HG03175 (cell line): ENCODE measurements around the gene LGR6.
A peak's percentile ranks its signal among the peaks of the same experiment; 100 is the strongest.
"Not testable (repeated sequence)": the region's sequence is repeated elsewhere in the genome, so short reads cannot be mapped to it uniquely, and the experiment has no call there.

Experiments
- ATAC-seq: cut with Tn5 transposase; IDR thresholded peaks from one replicate; pipeline ENCODE4 v1.9.1; 2021; ENCODE audit warnings: mild to moderate bottlenecking, moderate library complexity; ENCODE audit not compliant: unreplicated experiment

Gene LGR6

DNA sequence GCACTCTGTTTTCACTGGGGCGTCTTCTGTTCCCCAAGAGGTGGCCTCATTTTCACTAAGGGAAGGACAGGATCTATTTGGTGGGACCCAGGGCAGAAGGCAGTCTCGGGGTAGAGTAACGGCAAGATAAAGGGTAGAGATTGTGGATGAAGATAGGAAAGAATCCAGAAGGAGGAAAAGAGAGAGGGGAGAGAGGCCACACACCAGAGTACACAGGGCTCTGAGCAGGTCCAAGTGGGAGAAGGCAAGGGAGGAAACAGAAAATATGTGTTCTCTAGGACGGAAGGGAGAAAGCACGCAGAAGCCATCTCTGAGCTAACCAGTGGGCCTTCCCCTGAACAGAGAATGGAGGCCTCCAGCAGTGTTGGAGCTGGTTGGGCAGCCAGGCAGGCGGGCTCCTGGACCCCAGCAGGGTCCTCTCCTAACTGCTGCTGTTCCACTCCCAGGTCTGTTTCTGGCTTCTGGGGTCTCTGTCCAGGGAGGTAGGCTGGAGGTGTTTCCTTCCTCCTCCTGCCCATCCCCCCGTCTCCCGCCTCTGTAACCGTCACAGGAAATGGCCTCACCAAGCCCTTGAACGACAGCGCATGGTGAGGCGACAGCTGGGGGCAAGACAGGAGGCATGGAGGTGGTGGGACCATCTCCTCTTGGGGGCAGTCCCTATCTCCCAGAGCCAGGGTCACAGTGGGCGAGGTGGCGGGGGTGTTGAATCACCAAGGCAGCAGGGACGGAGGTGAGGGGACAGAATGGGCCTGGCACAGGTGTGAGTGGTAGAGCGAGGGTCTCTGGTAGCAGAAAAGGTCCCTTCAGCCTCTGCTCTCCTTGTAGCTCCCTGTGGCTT, 33.8 kb upstream of the LGR6 start:
- no peak for ATAC-seq

DNA sequence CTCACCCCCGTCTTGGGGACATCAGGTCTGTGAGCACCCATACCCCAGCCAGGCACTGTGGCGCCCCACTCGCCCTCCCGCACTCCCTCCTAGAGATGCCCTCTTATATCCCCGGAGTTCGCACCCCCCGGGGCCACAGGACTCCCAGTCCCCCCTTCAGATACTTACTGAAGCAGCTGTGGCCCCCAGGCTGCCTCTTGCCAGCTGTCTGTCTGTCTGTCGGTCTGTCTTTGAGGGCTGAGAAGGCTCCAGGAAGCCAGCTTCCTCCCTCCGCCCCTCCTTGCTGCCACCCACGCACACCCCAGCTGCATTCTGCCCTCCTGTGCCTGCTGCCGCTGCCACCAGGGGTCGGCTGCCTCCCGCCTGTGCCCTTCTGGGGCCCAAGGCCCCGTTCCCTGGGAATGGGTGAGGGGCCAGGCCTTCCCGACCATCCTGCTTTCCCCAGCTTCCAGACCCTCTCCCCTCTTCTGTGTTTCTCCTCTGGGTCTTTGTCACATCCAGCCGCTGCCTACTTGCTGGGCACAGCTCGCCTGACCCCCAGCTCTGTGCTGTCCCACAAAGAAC, 33.1 kb upstream of the LGR6 start, which contains the start of gene PTPN7:
Gene PTPN7, minus strand, starts transcription at position 226 of the 564 bp plus-strand sequence. CDS start 1,200 bp downstream, outside the sequence.
- peak; percentile 54 for ATAC-seq

DNA sequence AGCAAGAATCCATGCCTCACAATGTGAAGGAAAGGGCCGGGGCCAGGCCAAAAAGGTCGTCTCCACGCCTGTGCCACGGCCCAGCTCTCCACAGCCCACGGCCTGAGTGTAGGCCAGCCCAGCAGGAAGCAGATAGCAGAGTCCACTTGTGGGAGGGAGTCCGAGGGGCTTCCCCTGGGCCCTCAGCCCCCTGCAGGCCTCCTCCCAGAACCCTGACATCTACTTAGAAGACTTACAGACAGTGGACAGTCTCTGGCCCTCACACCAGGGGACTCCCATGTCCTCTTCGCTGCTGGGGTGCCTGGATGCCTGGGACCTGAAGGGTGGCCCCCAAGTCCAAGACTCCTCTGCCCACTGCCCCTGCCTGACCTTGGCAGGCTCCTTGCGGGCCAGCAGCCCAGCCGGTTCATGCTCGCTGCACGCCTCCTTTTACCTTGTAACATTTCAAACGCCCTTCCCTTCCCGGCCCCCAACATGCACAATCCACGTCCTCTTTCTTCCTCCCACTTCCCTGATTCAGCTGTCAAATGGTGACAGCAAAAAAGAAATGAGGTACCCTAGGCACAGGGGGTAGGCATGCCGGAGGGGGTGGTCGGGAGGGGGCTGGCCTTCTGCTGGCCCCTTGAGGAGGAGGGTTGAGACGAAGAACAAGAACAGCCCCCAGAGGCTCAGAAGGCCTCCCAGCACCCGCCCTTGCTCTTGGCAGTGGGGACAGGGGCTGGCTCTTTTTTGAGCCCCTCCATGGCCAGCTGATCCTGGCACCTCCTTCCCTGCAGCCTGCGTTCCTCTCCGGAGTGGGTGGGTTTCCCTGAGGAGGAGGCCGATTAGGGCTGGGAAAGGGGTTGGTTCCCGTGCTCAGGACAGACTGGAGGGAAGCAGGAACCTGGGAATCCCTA, 32.2 kb upstream of the LGR6 start:
- ATAC-seq: no peak

DNA sequence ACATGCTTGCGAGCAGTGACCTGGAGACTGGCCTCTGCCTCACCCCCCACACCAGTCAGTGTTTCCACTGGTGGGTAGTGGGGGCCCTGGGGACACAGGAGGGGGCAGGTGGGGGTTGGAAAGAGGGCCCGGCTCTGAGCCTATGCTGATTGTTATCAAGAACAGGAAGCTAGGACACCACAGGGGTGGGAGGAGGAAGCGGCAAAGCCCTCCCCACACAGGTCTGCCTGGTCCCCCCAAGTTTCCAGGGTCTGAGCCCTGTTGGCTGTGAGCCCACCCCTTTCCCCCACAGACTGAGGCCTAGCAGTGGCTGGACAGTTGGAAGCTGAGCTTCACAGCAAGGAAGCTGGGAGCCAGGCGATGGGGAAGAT, 31.6 kb upstream of the LGR6 start:
- ATAC-seq: no peak

DNA sequence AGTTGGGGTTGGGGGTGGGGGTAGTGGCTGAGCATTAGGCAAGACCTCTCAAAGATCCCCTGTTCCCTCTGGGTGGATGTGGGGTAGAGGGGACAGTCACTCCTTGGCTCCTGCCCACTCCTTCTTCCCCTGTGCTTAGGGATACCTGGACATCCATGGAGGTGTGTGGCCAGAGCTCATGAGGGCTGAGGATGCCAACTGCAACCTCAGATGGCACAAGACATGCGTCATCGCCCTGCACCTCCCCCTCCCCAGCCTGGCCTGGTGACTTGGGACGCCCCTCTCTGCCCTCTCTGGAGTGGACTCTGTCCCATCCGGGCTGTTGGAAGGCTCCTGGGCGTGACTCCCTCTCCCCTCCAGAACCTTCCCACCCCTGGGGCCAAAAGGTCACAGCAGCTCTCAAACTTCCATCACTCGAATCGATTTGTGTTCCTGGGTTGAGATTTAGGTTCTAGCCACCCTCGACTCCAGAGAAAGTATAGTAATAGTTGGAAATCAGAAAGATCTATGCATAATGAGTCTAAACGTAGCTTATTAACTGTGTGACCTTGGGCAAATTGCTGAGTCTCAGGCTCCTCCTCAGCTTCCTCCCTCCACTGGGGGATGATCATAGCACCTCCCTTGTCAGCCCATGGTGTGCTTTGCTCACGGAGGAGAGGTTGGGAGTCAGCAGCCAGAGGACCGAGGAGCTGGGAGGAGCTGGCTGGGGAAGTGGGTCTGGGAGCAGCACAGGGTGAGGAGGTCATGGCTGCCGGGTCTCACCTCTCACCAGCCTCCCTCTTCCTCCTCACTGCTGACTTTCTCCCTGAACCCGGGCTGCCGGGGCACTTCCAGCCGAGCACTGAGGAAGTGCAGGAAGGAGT, 30.9 kb upstream of the LGR6 start:
- ATAC-seq: no peak

DNA sequence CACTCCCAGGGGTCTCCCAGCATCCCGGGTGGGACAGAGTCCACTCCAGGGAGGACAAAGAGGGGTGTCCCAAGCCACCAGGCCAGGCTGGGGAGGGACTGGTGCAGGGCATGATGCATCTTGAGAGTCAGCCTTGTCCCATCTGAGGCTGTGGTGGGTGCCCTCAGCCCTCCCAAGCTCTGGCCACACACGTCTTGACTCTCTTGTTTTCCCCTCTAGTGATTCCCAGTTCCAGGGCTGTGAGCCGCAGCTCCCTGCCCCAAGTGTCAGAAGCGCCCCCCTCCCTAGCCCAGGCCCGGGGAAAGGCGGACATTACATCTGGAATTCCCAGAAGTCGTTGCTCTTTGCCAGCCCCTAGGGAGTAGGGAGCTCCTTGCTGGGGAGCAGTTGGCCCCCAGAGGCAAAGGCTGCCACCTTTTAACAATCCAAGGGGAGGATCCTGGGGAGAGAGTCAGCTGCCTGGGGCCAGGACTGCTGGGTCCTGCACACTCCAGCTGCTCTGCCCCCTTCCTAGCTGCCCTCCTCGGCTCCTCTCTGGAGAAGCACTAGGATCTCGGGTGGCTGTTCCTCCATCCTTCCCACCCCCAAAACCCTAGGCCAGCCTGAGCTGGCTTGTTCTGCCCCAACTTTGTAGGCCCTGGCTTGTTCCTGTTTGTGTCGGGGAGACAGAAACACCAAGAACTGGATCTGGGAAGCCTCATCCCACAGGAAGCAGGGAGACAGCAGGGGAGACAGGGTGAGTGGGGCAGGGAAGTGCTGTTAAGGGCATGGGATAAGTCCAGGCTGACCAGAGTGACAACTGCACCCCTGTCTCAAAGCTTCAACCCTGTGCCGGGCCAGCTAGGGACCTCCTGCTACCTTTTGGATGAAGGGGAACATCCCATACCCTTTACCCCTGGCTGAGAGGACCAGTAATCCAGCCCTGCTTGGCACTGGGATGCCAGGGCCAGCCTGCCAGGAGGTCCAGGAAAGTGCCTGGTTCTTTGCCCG, 30.0 kb upstream of the LGR6 start:
- no peak for ATAC-seq

DNA sequence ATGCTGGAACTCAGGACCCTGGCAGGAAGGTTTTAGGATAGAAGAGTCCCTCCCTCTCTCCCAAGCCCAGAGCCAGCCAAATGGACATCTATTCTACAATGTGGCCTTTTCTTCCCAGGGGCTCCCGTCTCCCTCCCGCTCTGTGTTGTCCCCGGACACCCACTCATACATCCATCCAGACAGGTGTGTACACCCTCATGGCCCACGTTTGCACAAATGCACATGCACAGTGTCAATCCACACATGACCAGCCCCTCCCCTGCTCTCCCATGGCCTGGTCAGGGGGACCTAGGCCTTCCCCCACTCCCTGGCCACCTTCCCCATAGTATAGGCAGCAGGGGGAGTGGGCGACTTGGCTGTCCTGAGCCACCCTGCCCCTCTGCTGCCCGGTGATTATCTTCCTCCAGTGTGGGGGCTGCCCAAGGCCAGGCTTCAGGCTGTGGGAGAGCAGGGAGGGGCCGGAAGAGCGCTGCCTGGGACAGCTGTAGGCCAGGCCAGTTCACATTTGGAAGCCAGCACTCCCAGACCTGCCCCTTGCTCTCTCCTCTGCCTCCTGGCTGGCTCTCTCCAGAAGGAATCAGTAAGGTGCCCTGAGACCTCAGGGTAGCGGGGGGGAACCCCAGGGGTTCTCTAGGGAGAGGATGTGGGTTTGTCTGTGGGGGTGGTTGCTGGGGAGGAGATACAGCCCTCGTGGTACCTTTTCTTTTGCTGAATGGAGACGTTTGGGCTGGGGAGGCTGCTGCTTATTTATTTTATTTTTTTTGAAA, 29.1 kb upstream of the LGR6 start:
- peak; percentile 52 for ATAC-seq

DNA sequence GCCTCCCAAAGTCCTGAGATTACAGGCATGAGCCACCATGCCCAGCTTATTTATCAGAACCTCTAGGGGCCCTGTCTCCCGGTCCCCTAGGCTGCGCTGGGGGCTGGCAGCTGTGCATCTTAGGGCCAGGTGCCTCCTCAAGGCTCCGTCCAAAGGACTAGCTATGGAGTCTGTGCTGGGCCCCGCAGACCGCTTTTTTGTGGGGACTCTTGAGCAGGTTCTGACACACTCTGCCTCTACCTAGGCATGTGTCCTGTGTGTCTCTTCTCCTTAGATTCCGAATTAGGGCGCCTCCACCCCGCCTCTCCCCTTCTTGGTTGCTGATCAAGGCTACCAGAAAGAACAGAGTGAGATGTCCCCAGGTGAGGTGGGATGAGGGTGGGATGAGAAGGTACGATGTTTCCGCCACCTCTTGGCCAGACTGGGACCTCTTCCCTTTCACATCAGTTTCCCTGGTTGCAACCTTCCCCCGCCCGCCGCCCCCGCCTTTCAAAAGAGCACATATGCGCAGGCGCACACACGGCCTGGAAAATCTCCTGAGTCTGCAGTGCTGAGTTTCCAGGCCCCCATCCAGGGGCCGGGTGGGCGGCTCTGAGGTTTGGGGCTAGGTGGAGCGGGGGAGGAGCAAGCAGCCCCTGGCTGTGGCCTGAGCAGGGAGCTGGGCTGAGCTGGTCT, 28.2 kb upstream of the LGR6 start:
- no peak for ATAC-seq

DNA sequence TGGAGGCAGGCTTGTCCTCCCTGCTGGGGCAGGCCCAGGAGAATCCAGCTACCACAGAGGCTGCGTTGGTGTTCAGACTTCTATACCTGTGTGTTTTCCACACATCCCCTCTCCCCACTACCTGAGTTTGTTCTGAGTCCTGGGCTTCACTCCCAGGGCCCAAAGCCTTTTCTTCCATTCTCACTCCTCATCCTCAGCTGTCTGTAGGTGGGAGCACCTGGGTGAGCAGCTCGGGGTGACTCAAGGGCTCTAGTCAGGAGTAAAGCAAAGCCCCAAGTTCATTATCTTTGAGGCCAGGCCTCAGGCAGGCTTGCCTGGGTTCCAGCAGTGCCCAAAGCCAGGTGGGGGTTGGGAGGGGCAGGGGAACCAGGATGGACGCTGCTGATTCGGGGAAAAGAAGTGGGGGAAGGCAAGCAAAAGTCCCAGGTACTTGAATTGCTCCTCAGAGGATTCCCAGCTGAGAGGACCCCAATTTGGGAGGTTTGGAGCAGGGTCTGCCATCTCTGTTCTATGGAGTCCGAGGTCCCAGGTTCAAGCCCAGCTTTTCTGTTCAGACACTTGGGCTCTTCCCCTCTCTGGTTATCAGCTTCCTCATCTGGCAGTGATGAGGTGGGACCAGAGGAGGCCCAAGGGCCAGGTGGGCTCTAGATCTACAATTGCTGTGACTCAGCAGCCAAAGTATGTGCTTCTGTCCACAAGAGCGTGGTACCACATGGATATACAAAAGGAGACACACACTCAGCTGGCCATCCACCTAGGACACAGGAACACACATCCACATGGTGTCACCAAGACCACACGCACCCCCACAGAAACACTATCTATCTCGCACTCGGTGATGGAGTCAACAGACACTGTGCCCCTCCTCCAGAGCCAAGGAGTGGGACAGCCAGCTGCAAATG, 27.4 kb upstream of the LGR6 start:
- ATAC-seq: no peak

DNA sequence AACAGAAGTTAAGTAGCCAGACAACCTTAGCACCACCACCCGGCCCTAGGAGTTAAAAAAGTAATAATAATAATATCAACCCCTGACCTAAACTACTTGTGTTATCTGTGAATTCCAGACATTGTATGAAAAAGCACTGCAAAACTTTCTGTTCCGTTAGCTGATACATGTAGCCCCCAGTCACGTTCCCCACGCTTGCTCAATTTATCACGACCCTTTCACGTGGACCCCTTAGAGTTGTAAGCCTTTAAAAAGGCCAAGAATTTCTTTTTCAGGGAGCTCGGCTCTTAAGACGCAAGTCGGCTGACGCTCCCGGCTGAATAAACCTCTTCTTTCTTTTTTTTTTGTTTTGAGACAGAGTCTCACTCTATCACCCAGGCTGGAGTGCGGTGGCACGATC, 26.5 kb upstream of the LGR6 start:
- not testable (repeated sequence) for ATAC-seq

DNA sequence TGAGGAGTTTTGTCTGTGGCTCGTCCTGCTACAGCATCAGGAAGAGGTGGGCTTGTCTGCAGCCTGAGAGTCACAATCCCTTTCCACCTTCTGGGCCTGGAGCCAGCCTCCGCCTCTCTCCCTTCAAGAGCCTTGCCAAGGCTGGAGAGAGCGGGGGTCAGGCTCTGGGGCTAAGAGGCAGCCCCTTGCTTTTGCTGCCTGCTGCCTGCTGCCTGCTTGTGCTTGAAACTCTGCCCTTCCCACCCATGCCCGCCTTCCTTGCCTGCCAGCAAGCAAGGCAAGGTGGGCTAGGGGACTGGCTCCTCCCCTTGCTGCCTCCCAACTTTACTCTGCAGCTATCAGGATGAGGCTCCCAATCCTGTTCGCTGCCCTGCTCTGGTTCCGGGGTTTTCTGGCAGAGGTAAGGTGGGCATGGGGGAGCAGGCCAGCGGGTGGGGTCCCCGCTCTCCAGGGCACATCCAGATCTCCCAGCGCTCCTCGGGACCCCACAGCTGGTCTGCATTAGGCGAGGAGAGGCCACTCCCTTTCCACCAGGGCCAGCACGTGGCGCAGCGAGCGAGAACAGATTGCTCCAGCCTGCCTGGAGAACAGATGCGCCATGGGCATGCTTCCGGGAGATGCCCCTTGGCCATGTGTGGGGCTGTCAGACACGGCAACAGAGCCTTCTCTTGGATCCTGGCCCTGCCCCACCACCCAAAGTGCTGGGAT, 25.7 kb upstream of the LGR6 start:
- no peak for ATAC-seq

DNA sequence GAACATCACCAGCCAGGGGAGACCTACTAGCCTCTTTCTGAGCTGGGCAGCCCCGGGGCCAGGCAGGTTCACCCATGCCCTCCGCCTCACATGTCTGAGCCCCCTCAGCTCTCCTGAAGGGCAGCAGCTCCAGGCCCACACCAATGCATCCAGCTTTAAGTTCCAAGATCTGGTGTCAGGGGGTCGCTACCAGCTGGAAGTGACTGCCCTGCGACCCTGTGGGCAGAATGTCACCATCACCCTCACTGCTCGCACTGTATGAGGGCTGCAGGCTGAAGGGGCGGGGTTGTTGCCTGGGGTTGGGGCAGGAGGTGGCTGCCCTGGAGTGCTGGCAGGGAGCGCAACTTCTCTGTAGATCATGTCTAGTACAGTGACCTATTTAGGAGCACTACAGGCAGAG, 24.7 kb upstream of the LGR6 start:
- ATAC-seq: no peak

DNA sequence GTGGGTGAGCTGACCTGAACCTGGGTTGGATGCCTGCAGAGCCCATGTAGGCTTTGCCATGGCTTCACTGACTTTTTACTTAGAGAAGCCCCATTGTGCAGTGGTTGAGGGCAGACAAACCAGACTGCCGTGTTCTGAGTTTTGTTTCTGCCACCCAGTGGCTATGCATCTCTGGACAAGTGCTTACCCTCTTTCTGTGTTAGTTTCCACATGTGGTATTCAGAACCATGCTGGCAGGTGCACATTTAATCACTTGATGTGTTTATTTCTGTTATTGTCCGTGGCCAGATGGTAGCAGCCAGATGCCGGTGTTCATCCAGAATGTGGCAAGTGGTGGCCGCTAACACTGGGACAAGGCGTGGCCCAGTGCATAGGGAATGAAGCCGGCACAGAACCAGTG, 22.9 kb upstream of the LGR6 start:
- ATAC-seq: no peak

DNA sequence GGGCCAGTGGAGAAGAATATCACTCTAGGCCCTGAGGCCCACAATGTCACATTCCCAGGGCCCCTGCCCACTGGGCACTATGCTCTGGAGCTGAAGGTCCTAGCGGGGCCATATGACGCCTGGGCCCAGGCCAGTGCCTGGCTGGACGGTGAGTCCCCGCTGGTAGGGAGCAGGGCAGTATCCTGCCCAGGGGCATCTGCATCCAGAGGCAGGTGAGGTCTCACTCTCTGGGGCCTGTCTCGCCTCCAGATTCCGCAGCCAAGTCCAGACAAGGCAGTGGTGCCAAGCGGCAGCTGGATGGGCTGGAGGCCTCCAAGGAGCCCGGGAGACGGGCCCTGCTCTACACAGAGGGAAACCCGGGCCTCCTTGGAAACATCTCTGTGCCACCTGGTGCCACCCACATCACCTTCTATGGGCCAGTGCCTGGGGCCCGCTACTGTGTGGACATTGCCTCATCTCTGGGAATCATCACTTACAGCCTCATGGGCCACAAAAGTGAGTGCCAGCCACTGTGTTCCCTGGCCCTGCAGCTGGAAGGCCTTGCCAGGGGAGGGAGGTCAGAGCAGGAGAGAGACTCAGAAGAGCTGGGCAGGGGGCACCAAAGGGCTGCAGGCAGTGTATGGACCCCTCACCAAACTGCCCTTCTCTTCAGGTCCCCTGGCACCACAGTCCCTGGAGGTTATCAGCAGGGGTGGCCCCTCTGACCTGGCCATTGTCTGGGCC, 22.1 kb upstream of the LGR6 start:
- no peak for ATAC-seq

DNA sequence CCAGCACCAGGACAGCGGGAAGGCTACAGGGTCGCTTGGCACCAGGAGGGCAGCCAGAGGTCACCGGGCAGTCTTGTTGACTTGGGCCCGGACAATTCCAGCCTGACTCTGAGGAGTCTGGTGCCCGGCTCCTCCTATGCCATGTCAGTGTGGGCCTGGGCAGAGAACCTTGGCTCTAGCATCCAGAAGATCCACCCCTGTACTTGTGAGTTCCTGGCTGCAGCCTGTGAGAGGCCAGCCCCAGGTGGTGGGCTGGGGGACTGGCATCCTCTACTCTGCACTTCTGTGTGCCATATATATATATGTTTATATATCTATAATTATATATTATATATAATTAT, 21.6 kb upstream of the LGR6 start:
- ATAC-seq: no peak

DNA sequence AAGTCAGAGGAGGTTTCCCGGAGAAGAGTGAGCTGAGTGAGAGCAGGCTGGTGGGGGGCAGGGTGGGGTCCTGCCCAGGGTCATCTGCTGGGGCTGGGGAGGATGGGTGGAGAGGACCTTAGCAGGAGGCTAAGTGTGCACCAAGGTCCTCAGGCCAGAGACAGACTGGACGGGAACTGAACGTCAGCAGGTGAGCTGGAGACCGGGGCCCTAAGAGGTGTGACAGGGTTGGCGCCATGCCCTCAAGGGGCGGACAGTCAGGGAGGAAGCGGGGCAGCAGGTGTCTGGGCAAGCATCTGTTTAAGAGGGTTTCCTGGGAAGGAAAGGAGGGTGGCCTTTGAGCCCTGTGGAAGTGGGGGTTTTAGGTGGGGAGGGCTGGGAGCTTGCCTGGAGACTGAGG, 19.6 kb upstream of the LGR6 start:
- ATAC-seq: no peak
